Parathyroid adenoma (tissue), 2 donors: ENCODE data around the gene MT1E.

ENCODE experiments used
- H2AFZ ChIP-seq: fragments of 300-600 bp; sonication (generic); one replicate; pipeline ENCODE4 v1.7.0; 2017; ENCODE audit warnings: antibody characterized with exemption, mild to moderate bottlenecking
- H3K27ac ChIP-seq: fragments of 300-600 bp; sonication (generic); one replicate; pipeline ENCODE4 v1.7.0; 2017
- H3K27me3 ChIP-seq: fragments of 300-600 bp; sonication (generic); one replicate; pipeline ENCODE4 v1.7.0; 2017; ENCODE audit warnings: low read length; ENCODE audit not compliant: control insufficient read depth, insufficient read depth
- H3K36me3 ChIP-seq: fragments of 300-600 bp; sonication (generic); one replicate; pipeline ENCODE4 v1.7.0; 2017; ENCODE audit warnings: low read length; ENCODE audit not compliant: control insufficient read depth, insufficient read depth
- H3K4me1 ChIP-seq: fragments of 300-600 bp; sonication (generic); one replicate; pipeline ENCODE4 v1.7.0; 2017; ENCODE audit warnings: control low read depth
- H3K4me2 ChIP-seq: fragments of 300-600 bp; sonication (generic); one replicate; pipeline ENCODE4 v1.7.0; 2017; ENCODE audit warnings: low read length
- H3K4me3 ChIP-seq: fragments of 300-600 bp; sonication (generic); one replicate; pipeline ENCODE4 v1.7.0; 2017; ENCODE audit warnings: low read depth, low read length
- H3K79me2 ChIP-seq: fragments of 300-600 bp; sonication (generic); one replicate; pipeline ENCODE4 v1.7.0; 2017; ENCODE audit warnings: control low read depth
- H3K9ac ChIP-seq: fragments of 300-600 bp; sonication (generic); one replicate; pipeline ENCODE4 v1.7.0; 2017; ENCODE audit warnings: mild to moderate bottlenecking
- H3K9me3 ChIP-seq: fragments of 300-600 bp; sonication (generic); one replicate; pipeline ENCODE4 v1.7.0; 2017; ENCODE audit warnings: low read length; ENCODE audit not compliant: control insufficient read depth
- CTCF ChIP-seq: fragments of 300-600 bp; sonication (generic); IDR thresholded peaks from one replicate; pipeline ENCODE4 v1.7.0; 2017; ENCODE audit warnings: antibody characterized with exemption, mild to moderate bottlenecking
- donor health status: primary hyperparathyroidism.

Gene MT1E

DNA sequence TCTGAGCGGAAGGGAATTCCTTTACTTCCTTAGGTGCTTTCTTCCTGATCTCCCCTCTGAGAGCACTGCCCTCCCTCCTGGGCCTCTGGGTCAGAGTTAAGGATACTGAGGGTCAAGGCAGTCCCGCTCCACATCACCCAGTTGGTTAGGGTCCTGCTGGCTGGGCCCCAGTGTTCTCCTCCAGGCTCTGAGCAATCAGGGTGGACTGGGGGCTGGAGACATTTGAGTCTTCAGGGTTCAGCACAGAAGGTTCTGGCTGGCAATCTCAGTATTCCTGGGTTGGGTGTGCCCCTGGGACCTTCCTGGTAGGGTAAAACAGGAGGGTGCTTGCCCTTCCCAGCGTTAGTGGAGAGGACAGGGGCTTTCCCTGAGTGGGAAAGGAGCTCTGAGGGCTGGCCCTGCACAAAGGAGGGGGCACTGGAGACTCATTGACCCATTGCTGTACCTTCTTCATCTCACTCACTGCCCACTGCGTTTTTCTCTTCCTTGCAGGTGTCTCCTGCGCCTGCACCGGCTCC, 7.3 kb downstream of the MT1E start:
- Histone ChIP-seq H3K9ac (no peak overlapping the region), H3K4me1 (no peaks in the 10 kb centered on the region), H3K36me3 (no peaks in the 10 kb centered on the region), H3K27ac (no peak overlapping the region), H3K9me3 (no peaks in the 10 kb centered on the region), H2AFZ (peak overlapping the region; percentile 21), H3K79me2 (no peaks in the 10 kb centered on the region), H3K4me3 (peak overlapping the region; percentile 47), H3K27me3 (no peaks in the 10 kb centered on the region), H3K4me2 (peak overlapping the region; percentile 79)
- no peak for TF ChIP-seq CTCF

DNA sequence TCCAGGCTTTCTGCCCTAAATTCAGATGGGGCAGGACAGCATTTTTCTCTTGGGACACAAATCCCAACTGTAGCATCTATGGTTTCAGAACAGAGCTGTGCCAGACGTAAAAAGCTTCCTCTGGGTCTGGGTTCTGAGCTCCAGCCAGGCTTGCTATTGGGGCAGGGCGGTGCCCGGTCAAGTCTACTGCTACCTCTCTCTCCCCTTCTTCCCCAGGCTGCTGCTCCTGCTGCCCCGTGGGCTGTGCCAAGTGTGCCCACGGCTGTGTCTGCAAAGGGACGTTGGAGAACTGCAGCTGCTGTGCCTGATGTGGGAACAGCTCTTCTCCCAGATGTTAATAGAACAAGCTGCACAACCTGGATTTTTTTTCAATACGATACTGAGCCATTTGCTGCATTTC, 8.0 kb downstream of the MT1E start:
- Histone ChIP-seq H3K4me1 (no peaks in the 10 kb centered on the region), H3K4me2 (no peak overlapping the region), H3K27ac (no peak overlapping the region), H3K27me3 (no peaks in the 10 kb centered on the region), H3K9ac (no peak overlapping the region), H3K36me3 (no peaks in the 10 kb centered on the region), H3K4me3 (no peak overlapping the region), H3K79me2 (no peaks in the 10 kb centered on the region), H3K9me3 (no peaks in the 10 kb centered on the region), H2AFZ (no peak overlapping the region)
- TF ChIP-seq CTCF, result no peak

GRCh38 chr16:56634715-56635440, 9.3 kb downstream of the MT1E start:
- Histone ChIP-seq H3K4me1 (no peaks in the 10 kb centered on the region), H3K4me3 (no peak overlapping the region), H3K79me2 (no peaks in the 10 kb centered on the region), H3K9ac (no peak overlapping the region), H3K27me3 (no peaks in the 10 kb centered on the region), H2AFZ (peak overlapping the region; percentile 20), H3K27ac (no peak overlapping the region), H3K9me3 (no peaks in the 10 kb centered on the region), H3K4me2 (peak overlapping the region; percentile 44), H3K36me3 (no peaks in the 10 kb centered on the region)
- no peak for TF ChIP-seq CTCF

DNA sequence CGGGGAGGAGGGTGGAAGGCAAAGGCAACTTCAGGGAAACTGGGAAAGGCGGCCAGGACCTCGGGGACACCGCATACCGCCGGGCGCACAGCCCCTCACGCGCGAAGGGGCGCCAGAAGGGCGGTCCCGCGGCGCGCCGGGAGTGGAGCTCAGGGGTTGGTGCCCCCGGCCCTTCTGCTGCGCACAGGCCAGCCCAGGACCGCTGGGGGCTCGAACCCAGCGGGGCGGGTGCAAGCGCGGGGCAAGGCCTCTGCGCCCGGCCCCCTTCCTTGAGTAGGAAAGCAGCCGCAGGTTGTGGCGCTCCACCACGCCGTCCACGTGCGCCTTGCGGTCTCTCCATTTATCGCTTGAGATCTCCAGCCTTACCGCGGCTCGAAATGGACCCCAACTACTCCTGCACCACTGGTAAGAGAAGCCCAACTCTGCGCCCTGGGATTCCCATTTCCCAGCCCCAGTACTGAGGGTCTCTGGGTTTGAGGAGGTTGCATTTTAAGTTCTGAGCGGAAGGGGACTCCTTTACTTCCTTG, 9.9 kb downstream of the MT1E start:
- H3K4me2 ChIP-seq, result peak overlapping the region; percentile 44
- H3K9ac ChIP-seq, result no peak overlapping the region
- H2AFZ ChIP-seq, result no peak overlapping the region
- H3K79me2 ChIP-seq, result no peaks in the 10 kb centered on the region
- no peaks in the 10 kb centered on the region for H3K9me3 ChIP-seq
- H3K36me3 ChIP-seq, result no peaks in the 10 kb centered on the region
- H3K4me1 ChIP-seq, result no peaks in the 10 kb centered on the region
- no peak for TF ChIP-seq CTCF
- no peak overlapping the region for H3K27ac ChIP-seq
- no peaks in the 10 kb centered on the region for H3K27me3 ChIP-seq
- no peak overlapping the region for H3K4me3 ChIP-seq
